ENCODE results near the gene B4GALNT2.
"Not testable (repeated sequence)": the region's sequence is repeated elsewhere in the genome, so short reads cannot be mapped to it uniquely, and the experiment has no call there.

- TF ChIP-seq POLR2A (IDR thresholded peaks at IDR 0.05; ENCODE audit: low read depth, low read length); TAF1 (IDR thresholded peaks at IDR 0.05; ENCODE audit: borderline replicate concordance, low read depth, low read length); POLR2AphosphoS5 (IDR thresholded peaks at IDR 0.05; ENCODE audit: low read depth, low read length): not testable (repeated sequence)
Measured at GRCh38 chr17:49085046-49085445, 47.5 kb upstream of the B4GALNT2 start.
